ENCODE measurements around the gene ACAT2. TPM values are rescaled to one million over a fixed set of nuclear protein-coding genes. Genes with fewer than 3 reads are reported as not detected.
"Not testable (repeated sequence)": the region's sequence is repeated elsewhere in the genome, so short reads cannot be mapped to it uniquely, and the experiment has no call there.

Gene ACAT2
- polyA plus RNA-seq, 2 donors = 59.7 to 73.5 TPM

- Histone ChIP-seq H3K4me3 (ENCODE audit: low read depth in 1 of 2, low read length in 2 of 2) (no peak overlapping the region), H3K27me3 (ENCODE audit: control insufficient read depth in 1 of 2, insufficient read depth in 2 of 2, low read length in 2 of 2) (no peaks in the 10 kb centered on the region), H3K27ac (ENCODE audit: low read depth in 2 of 2, low read length in 1 of 2) (no peak overlapping the region), H3K9me3 (ENCODE audit: control insufficient read depth in 2 of 2, insufficient read depth in 1 of 2, low read depth in 1 of 2, low read length in 1 of 2) (no peaks in the 10 kb centered on the region), H3K36me3 (ENCODE audit: control insufficient read depth in 2 of 2, insufficient read depth in 2 of 2, low read length in 1 of 2) (peaks cover 0 to 3% of the 10 kb centered on the region in 2 donors), H3K4me1 (ENCODE audit: control insufficient read depth in 2 of 2, insufficient read depth in 2 of 2, low read length in 1 of 2) (no peaks in the 10 kb centered on the region)
- WGBS, 2 donors = 91 to 92% methylated on average over 23 of the region's 23 CpGs
Measured at GRCh38 chr6:159817951-159818739, 56.3 kb downstream of the ACAT2 start.

GRCh38 chr6:159819098-159819497 lies 57.3 kb downstream of the ACAT2 start:
- H3K9me3 ChIP-seq (ENCODE audit: control insufficient read depth in 2 of 2, insufficient read depth in 1 of 2, low read depth in 1 of 2, low read length in 1 of 2) = no peaks in the 10 kb centered on the region
- no peak overlapping the region for H3K4me3 ChIP-seq (ENCODE audit: low read depth in 1 of 2, low read length in 2 of 2)
- H3K36me3 ChIP-seq (ENCODE audit: control insufficient read depth in 2 of 2, insufficient read depth in 2 of 2, low read length in 1 of 2) = peaks cover 0 to 3% of the 10 kb centered on the region in 2 donors
- no peaks in the 10 kb centered on the region for H3K27me3 ChIP-seq (ENCODE audit: control insufficient read depth in 1 of 2, insufficient read depth in 2 of 2, low read length in 2 of 2)
- no peak overlapping the region for H3K27ac ChIP-seq (ENCODE audit: low read depth in 2 of 2, low read length in 1 of 2)
- no peaks in the 10 kb centered on the region for H3K4me1 ChIP-seq (ENCODE audit: control insufficient read depth in 2 of 2, insufficient read depth in 2 of 2, low read length in 1 of 2)
- WGBS, 2 donors = 89 to 92% methylated on average over 16 of the region's 16 CpGs

DNA sequence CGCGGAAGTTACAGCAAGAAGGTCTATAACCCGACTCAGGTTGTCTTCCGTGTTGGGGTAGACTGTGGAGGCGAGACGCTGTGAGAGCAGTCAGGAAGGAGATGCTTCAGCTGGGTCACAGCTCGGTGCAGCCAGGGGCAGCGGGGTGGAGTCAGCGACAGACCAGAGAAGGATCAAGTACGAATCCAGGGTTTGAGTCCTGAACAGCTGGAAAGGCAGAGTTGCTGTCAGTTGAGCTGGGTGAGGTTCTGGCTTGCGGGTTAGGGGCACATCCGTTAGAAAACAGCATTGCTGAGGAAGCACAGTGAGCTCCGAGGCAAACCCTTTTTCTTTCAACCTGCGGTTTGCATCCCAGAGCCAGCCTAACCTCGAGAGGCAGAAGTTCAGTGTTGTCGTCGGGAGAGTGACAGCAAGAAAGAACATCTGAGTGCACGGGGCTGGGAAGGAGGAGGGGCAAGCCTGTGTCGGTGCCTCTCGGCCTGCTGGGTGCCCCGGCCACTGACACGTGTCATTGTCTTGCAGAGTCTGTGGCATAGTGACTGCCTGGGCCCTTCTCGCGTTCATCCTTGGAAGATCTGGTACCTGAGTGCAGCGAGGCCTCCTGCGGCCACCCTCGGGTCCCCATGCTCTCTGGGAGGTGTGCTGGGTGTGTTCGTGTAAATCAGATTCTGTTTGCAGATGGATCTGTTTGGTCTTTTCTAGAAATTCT lies 58.2 kb downstream of the ACAT2 start:
- no peak overlapping the region for H3K4me3 ChIP-seq (ENCODE audit: low read depth in 1 of 2, low read length in 2 of 2)
- no peaks in the 10 kb centered on the region for H3K27me3 ChIP-seq (ENCODE audit: control insufficient read depth in 1 of 2, insufficient read depth in 2 of 2, low read length in 2 of 2)
- WGBS, 2 donors = 57 to 61% methylated on average over 28 of the region's 28 CpGs
- no peaks in the 10 kb centered on the region for H3K9me3 ChIP-seq (ENCODE audit: control insufficient read depth in 2 of 2, insufficient read depth in 1 of 2, low read depth in 1 of 2, low read length in 1 of 2)
- H3K36me3 ChIP-seq (ENCODE audit: control insufficient read depth in 2 of 2, insufficient read depth in 2 of 2, low read length in 1 of 2) = peaks cover 0 to 3% of the 10 kb centered on the region in 2 donors
- no peaks in the 10 kb centered on the region for H3K4me1 ChIP-seq (ENCODE audit: control insufficient read depth in 2 of 2, insufficient read depth in 2 of 2, low read length in 1 of 2)
- no peak overlapping the region for H3K27ac ChIP-seq (ENCODE audit: low read depth in 2 of 2, low read length in 1 of 2)

GRCh38 chr6:159821122-159821521 lies 59.3 kb downstream of the ACAT2 start:
- Histone ChIP-seq H3K4me1 (ENCODE audit: control insufficient read depth in 2 of 2, insufficient read depth in 2 of 2, low read length in 1 of 2) (no peaks in the 10 kb centered on the region), H3K36me3 (ENCODE audit: control insufficient read depth in 2 of 2, insufficient read depth in 2 of 2, low read length in 1 of 2) (peaks cover 0 to 3% of the 10 kb centered on the region in 2 donors), H3K4me3 (ENCODE audit: low read depth in 1 of 2, low read length in 2 of 2) (no peak overlapping the region), H3K27me3 (ENCODE audit: control insufficient read depth in 1 of 2, insufficient read depth in 2 of 2, low read length in 2 of 2) (no peaks in the 10 kb centered on the region), H3K27ac (ENCODE audit: low read depth in 2 of 2, low read length in 1 of 2) (no peak overlapping the region), H3K9me3 (ENCODE audit: control insufficient read depth in 2 of 2, insufficient read depth in 1 of 2, low read depth in 1 of 2, low read length in 1 of 2) (no peaks in the 10 kb centered on the region)
- WGBS, 2 donors = 86 to 87% methylated on average over 11 of the region's 11 CpGs

DNA sequence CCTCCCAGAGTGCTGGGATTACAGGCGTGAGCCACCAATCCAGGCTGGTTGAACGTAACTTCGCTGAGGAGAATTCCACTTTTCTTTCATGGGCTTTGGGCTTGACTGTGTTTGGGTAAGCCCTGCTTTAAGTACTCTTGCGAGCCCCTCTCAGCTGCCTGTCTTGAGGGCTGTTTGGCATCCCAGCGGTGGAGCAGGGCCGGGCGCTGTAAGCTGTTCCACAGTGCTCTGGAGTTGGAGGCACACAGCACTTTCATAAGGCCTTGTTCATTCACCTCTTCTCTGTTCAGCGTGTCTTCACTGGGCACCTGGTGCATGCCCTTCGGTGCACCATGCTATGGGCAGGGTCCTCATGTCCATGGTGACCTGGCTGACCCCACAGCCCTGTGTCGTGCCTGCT lies 59.9 kb downstream of the ACAT2 start:
- Histone ChIP-seq H3K27ac (ENCODE audit: low read depth in 2 of 2, low read length in 1 of 2) (no peak overlapping the region), H3K27me3 (ENCODE audit: control insufficient read depth in 1 of 2, insufficient read depth in 2 of 2, low read length in 2 of 2) (no peaks in the 10 kb centered on the region), H3K9me3 (ENCODE audit: control insufficient read depth in 2 of 2, insufficient read depth in 1 of 2, low read depth in 1 of 2, low read length in 1 of 2) (no peaks in the 10 kb centered on the region), H3K4me1 (ENCODE audit: control insufficient read depth in 2 of 2, insufficient read depth in 2 of 2, low read length in 1 of 2) (no peaks in the 10 kb centered on the region), H3K4me3 (ENCODE audit: low read depth in 1 of 2, low read length in 2 of 2) (no peak overlapping the region), H3K36me3 (ENCODE audit: control insufficient read depth in 2 of 2, insufficient read depth in 2 of 2, low read length in 1 of 2) (peaks cover 0 to 3% of the 10 kb centered on the region in 2 donors)
- WGBS, 2 donors = 90 to 93% methylated on average over 10 of the region's 10 CpGs

GRCh38 chr6:159823953-159824352 lies 62.1 kb downstream of the ACAT2 start:
- Histone ChIP-seq H3K27me3 (ENCODE audit: control insufficient read depth in 1 of 2, insufficient read depth in 2 of 2, low read length in 2 of 2) (no peaks in the 10 kb centered on the region), H3K27ac (ENCODE audit: low read depth in 2 of 2, low read length in 1 of 2) (no peak overlapping the region), H3K4me1 (ENCODE audit: control insufficient read depth in 2 of 2, insufficient read depth in 2 of 2, low read length in 1 of 2) (no peaks in the 10 kb centered on the region), H3K4me3 (ENCODE audit: low read depth in 1 of 2, low read length in 2 of 2) (no peak overlapping the region), H3K9me3 (ENCODE audit: control insufficient read depth in 2 of 2, insufficient read depth in 1 of 2, low read depth in 1 of 2, low read length in 1 of 2) (no peaks in the 10 kb centered on the region), H3K36me3 (ENCODE audit: control insufficient read depth in 2 of 2, insufficient read depth in 2 of 2, low read length in 1 of 2) (peaks cover 0 to 3% of the 10 kb centered on the region in 2 donors)
- 91% methylated on average over 3 of the region's 3 CpGs for WGBS, 2 donors

DNA sequence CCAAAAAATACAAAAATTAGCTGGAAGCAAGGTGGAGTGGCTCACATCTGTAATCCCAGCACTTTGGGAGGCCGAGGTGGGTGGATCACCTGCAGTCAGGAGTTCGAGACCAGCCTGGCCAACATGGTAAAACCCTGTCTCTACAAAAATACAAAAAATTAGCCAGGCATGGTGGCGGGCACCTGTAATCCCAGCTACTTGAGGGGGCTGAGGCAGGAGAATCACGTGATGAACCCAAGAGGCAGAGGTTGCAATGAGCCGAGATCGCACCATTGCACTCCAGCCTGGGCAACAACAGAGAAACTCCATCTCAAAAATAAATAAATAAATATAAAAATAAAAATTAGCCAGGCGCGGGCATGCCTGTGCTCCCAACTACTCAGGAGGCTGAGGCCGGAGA lies 62.8 kb downstream of the ACAT2 start:
- not testable (repeated sequence) for H3K27ac ChIP-seq (ENCODE audit: low read depth in 2 of 2, low read length in 1 of 2); H3K4me3 ChIP-seq (ENCODE audit: low read depth in 1 of 2, low read length in 2 of 2); H3K27me3 ChIP-seq (ENCODE audit: control insufficient read depth in 1 of 2, insufficient read depth in 2 of 2, low read length in 2 of 2); H3K36me3 ChIP-seq (ENCODE audit: control insufficient read depth in 2 of 2, insufficient read depth in 2 of 2, low read length in 1 of 2); H3K4me1 ChIP-seq (ENCODE audit: control insufficient read depth in 2 of 2, insufficient read depth in 2 of 2, low read length in 1 of 2); H3K9me3 ChIP-seq (ENCODE audit: control insufficient read depth in 2 of 2, insufficient read depth in 1 of 2, low read depth in 1 of 2, low read length in 1 of 2)
- 95 to 96% methylated on average over 9 of the region's 9 CpGs for WGBS, 2 donors

DNA sequence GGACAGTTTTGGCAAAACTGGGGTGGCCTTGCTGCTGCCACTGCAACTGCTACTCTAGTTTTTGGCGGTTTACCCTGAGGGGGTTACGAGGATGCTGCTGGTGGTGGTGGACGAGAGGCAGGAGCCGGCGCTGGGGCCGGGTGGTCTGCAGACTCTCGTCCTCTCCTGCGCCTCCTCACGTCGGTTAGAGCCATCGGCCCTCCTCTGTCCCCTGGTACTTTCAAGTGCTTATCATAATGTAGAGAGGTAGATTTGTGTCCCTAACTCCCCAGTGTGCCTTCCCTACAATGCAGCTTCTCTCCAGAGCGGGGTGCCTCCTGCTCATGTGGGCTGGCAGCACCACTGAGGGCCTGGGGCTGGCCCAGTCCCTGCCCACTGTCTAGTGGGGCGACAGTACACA lies 64.2 kb downstream of the ACAT2 start:
- Histone ChIP-seq H3K9me3 (ENCODE audit: control insufficient read depth in 2 of 2, insufficient read depth in 1 of 2, low read depth in 1 of 2, low read length in 1 of 2) (no peaks in the 10 kb centered on the region), H3K27ac (ENCODE audit: low read depth in 2 of 2, low read length in 1 of 2) (no peak overlapping the region), H3K4me1 (ENCODE audit: control insufficient read depth in 2 of 2, insufficient read depth in 2 of 2, low read length in 1 of 2) (no peaks in the 10 kb centered on the region), H3K36me3 (ENCODE audit: control insufficient read depth in 2 of 2, insufficient read depth in 2 of 2, low read length in 1 of 2) (no peaks in the 10 kb centered on the region), H3K4me3 (ENCODE audit: low read depth in 1 of 2, low read length in 2 of 2) (no peak overlapping the region), H3K27me3 (ENCODE audit: control insufficient read depth in 1 of 2, insufficient read depth in 2 of 2, low read length in 2 of 2) (no peaks in the 10 kb centered on the region)
- 95 to 97% methylated on average over 13 of the region's 13 CpGs for WGBS, 2 donors

DNA sequence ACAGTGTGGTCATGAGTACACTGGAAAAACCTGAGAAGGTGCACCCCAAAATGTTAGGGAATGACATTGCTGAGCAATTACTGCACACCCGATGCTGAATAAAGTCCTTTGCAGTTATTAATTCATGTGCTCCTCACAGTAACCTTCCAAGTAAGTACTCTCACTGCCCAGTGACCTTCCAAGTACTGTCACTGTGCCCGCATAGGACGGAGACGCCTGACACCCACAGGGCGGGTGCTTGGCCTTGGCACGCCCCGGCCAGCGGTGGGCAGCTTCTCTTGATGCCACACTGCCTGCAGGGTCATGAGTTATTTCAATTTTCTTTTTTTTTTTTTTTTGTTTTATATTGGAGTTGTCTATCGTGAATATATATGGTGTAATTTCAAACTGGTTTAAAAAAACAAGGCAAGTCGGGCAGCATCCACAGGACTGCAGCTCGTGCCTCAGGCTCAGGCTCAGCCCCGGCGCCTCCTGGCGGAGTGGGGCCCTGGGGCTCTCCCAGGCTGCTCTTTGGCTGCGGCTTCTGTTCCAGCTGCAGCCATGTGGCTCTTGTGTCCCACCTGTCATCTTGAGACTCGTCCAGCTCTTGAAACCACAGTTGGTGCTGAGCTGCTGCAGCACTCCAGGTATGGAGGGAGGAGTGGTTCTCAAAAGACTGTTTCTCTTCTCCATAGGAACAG lies 65.3 kb downstream of the ACAT2 start:
- Histone ChIP-seq H3K4me3 (ENCODE audit: low read depth in 1 of 2, low read length in 2 of 2) (no peak overlapping the region), H3K4me1 (ENCODE audit: control insufficient read depth in 2 of 2, insufficient read depth in 2 of 2, low read length in 1 of 2) (no peaks in the 10 kb centered on the region), H3K36me3 (ENCODE audit: control insufficient read depth in 2 of 2, insufficient read depth in 2 of 2, low read length in 1 of 2) (no peaks in the 10 kb centered on the region), H3K27ac (ENCODE audit: low read depth in 2 of 2, low read length in 1 of 2) (no peak overlapping the region), H3K9me3 (ENCODE audit: control insufficient read depth in 2 of 2, insufficient read depth in 1 of 2, low read depth in 1 of 2, low read length in 1 of 2) (no peaks in the 10 kb centered on the region), H3K27me3 (ENCODE audit: control insufficient read depth in 1 of 2, insufficient read depth in 2 of 2, low read length in 2 of 2) (no peaks in the 10 kb centered on the region)
- 85 to 88% methylated on average over 16 of the region's 16 CpGs for WGBS, 2 donors

Measured in esophagus (tissue), 2 donors.